HG02623 (cell line): ENCODE measurements around the gene SLC39A5.
"Not testable (repeated sequence)": the region's sequence is repeated elsewhere in the genome, so short reads cannot be mapped to it uniquely, and the experiment has no call there.

Experiments
- ATAC-seq: cut with Tn5 transposase; IDR thresholded peaks from one replicate; pipeline ENCODE4 v1.9.1; 2021; ENCODE audit warnings: moderate library complexity; ENCODE audit not compliant: unreplicated experiment

Gene SLC39A5

GRCh38 chr12:56229916-56230431 is at the start of gene SLC39A5:
Gene SLC39A5 (plus strand): TSS chr12:56230051. CDS start chr12:56231275, 1,224 bp downstream.
- ATAC-seq = no peak

DNA sequence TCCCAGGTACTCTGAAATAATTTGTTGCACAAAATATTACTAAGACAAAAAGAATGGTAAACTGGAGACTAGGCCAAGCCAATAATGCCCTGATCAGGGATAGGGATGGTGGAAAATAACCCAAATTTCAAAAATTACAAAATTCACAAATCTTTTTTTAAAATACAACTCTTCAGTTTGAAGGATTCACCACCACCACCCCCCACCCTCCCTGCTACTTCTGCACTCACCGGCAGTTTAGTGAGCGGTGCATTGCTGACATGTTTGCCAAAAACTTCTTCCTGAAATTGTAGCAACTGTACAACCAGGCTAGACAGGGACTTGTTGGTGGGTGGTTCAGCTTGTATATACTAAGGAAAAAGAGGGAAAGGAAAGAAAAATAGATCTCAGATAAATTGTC is 42.9 kb upstream of the SLC39A5 start:
- no peak for ATAC-seq

DNA sequence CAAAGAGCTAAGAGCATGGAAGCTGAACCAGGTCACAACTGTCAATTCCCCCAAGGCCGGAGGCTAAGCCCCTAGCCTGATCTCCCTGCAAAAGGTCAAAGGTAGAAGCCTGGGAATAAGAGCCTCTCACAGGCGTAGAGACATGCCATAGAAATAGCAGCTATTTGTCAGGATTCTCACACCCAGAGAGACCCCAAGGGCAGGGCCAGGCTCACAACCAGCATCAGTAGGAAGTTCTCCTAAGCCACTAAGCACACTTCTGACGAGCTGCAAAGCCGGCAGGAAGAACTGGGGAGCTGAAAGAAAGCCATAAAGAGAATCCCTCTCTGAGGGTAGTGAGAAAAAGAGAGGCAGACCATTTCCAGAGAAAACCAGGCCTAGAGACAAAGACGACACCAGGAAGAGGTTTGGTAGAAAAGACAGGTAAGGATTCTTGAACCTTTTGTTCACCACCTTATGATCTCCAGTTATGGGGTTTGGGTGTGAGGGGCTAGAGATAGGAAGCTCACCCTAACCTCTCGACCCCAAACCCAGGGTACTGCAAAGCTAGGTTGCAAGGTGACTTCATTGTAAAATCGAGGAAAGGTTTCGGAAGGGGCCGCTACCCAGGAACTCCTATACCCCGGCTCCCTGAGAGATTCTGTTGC is 41.6 kb upstream of the SLC39A5 start:
- no peak for ATAC-seq

DNA sequence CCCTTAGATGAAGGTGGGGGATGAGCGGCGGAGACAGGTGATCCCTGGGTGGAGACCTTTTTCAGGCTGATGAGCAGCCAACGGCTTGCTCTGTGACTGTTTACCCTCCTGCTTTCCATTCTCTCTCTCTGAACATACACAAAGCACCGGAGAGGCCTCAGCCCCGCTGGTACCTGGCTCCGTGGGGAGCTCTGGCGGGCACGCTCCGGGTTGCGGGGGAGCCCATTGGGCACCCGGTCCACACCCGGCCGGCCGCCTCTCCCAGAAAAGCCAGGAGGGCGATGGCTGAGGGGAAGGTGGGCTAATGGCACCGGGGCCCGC is 41.1 kb upstream of the SLC39A5 start:
- no peak for ATAC-seq

- ATAC-seq = peak; percentile 69
Measured at GRCh38 chr12:56189099-56189917, 40.5 kb upstream of the SLC39A5 start, which contains the start of gene SMARCC2. Gene SMARCC2 (minus strand): TSS chr12:56189483. CDS start chr12:56189461, 22 bp downstream.

DNA sequence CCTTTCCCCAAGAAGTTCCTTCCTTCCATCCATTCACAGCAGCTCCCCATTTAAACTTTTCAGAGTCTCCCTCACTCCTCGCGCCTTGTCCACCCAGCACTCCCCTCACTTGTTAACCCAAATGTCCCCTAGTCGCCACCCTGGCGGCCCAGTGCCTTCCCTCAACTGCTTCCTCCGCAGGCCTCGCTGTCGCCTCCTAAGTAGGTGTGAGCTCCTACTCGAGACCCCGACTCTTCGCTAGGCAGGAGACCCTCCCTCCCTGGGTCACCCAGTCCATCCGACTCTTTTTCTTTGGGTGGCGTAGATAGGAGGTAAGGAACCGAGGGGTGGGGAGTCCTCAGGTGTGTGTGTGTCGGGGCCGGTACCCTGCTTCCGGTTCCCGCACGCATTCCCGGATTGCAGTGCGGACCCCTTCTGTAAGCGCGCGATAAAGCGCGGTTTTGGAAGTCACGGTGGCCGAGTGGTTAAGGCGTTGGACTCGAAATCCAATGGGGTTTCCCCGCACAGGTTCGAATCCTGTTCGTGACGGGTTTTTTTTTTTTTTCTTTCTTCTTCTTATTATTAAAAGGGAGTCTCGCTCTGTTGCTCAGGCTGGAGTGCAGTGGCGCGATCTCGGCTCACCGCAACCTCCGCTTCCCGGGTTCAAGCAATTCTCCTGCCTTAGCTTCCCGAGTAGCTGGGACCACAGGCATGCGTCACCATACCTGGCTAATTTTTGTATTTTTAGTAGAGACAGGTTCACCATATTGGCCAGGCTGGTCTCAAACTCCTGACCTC is 39.7 kb upstream of the SLC39A5 start:
- peak; percentile 22 for ATAC-seq

DNA sequence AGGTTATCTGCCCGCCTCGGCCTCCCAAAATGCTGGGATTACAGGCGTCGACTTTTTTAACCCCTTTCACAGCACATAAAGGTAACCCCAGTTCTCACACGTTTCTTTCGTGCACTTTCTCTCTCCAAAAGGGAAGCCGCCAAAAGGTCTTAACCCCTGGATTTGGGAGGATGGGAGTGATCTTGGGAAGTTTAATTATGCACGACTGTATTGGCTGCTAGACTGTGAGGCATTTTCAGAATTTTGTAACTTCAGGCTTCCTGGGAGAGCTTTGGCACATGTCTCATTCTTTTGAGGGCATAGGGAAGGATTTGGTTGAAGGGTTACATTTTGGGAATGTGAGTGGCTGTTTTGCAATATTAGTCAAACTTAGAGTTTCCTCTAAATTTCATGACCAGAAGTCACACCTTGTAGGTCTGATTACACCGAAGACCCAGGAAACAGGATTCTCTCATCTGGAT is 39.1 kb upstream of the SLC39A5 start:
- no peak for ATAC-seq

GRCh38 chr12:56192582-56192981 is 37.3 kb upstream of the SLC39A5 start:
- no peak for ATAC-seq

GRCh38 chr12:56193025-56193578 is 36.7 kb upstream of the SLC39A5 start:
- no peak for ATAC-seq

DNA sequence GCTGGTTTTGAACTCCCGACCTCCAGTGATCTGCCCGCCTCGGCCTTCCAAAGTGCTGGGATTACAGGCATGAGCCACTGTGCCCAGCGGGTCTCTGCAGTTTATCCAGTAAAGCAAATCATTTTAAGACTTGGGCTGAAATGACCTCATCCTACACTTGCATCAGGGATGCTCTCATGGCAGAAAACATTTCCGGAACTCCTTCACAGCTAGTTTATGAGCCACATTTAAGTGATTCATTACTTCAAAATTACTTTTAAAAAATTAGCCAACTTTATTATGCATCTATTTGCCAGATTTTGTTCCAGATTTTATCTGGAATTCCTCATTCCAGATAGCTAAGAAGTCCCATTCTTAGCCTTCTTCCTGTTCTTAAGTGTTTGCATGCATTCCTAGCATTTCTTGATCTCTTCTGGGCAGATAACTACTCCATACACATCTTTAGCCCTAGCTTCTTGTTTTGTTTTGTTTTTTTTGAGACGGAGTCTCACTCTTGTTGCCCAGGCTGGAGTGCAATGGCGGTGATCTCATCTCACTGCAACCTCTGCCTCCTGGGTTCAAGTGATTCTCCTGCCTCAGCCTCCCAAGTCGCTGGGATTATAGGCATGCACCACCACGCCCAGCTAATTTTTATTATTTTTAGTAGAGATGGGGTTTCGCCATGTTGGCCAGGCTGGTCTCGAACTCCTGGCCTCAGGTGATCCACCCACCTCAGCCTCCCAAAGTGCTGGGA is 32.9 kb upstream of the SLC39A5 start:
- not testable (repeated sequence) for ATAC-seq

- ATAC-seq = no peak
Measured at GRCh38 chr12:56197921-56198635, 31.8 kb upstream of the SLC39A5 start.

DNA sequence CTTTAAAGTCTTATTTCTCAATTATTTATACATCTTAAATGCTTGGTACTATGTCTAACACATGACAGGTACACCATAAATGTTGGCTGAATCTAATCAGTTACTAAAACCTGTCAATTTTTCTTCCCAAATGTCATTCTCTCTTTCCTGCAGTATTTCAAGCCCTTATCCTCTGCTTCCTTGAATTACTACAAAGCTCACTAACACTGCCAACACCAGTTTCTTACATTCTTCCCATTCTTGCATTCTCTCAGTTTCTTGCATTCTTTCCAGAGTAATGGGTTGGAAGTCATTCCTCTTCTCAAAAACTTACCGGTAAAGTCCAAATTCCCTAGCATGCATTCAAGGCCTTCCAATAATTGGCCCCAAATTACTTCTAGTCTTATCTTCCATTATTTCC is 31.0 kb upstream of the SLC39A5 start:
- ATAC-seq = no peak

DNA sequence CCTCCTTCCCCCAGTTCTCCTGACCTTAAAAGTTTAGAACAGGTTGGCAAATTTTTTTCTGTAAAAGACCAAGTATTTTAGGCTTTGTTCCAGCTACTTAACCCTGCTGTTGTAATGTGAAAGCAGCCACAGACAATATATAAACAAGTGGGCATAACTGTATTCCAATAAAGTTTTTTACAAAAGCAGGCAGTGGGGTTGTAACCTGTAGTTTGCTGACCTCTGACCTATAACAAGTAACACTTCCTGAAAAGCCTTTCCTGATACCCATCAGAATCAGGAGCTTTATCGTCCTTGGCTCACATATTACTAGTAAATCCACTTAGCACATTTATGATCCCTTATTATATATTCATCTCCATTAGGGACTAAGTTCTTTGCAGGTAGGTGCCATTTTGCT is 27.5 kb upstream of the SLC39A5 start:
- no peak for ATAC-seq

DNA sequence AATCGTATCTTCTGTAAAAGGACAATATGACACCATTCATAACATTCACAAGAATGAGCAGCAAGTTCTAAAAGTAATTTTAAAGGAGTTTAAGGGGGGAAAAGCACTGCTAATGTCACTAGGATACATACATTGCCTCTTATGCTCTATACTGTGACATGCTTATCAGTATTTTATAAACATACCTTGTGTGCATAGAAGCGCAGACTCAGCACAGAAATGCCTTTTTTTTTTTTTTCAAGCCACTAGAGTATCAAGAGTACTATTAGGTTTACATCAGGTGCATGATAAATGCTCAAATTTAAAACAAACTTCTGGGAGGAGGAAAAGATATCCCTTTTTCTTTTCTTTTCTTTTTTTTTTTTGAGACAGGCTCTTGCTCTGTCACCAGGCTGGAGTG is 27.0 kb upstream of the SLC39A5 start:
- ATAC-seq = no peak

DNA sequence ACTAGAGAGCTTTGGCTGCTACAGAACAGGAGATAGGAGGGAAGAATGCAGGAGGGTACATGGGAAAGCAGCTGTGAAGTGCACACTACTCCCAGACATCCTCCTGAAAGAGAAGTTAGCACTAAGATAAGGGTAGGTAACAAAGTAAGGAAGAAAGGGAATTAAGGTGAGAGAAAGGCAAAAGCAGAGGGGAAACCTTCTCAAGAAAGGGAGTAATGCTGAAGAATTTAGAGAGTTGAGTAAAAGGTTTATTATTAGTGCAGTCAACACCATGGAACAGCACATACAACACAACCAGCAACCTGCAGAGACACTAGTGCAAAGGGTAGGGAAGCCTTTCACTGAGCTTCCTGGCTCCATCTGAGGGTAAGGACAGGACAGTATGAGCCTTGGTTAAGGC is 25.6 kb upstream of the SLC39A5 start:
- no peak for ATAC-seq

GRCh38 chr12:56205445-56205844 is 24.4 kb upstream of the SLC39A5 start:
- ATAC-seq = no peak

DNA sequence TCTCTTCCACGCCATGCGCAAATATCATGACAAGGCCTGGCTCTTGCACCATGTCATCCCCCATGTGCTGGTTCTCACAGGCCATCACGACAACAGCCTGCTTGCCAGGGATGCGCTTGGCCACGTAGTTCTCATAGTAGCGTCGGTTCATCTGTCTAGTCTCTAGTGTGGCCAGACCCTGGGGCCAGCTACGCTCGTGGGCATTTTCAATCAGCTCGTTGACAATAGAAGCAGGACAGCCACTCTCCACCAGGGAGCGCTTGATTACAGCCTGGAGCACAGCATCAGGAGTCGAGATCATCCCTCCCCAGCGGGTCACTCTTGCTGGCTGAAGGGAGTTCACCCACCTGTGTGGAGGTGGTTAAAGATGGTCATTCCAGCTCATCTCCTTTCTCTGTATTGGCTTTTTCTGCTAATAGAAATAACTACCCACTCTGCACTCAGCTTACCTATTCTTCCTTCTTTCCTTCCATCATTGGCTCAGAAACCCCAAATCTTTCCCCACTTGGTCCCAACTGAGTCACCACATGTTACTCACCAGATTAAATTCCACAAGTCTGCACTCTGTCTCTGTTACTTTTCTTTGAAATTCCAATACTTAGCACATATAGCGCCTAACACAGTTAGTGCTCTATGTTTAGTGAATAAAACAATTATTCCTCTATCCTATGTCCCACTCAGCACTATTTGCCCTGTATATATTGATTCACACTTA is 23.2 kb upstream of the SLC39A5 start:
- ATAC-seq = no peak

DNA sequence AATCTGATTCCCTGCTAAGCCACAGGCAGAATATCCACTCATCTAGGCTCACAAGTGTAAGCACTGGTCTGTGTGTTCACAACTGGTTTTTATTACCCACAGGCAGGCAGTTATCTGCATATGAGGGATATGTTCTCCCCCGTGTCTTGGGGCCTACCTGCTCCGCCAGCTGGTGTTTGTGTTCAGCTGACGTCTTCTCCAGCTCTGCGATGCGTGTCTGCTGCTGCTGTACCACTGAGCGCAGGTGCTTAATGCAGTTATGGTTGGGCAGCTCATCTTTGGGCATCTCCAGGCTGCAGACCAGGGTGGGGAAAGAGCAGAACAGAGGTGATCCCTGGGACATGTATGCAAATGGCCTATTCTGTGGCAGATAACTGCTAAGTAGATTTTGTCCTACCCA is 21.8 kb upstream of the SLC39A5 start:
- ATAC-seq = no peak

DNA sequence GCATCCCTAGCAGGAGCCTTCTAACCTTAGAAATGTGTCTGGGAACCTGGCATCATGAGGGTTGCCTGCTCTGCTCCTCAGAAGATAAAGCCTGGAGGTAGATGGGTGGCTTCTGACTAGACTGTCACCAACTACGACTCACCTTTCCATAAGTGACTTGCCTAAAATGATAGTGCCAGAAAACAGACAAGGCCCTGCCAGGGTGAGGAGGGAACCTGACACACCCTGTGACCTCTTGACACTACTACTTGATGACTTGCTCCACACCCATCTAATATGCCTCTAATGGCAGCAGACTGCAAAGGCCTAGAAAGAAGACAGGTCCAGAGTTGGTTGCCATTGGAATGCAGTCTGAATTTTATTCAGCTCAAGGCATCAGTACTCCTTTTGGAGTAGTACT is 17.5 kb upstream of the SLC39A5 start:
- no peak for ATAC-seq
